Suppressor macrophage treated with lipopolysaccharide for 4 hours (primary cell): ENCODE data around the gene MZT2B.
"Not testable (repeated sequence)": the region's sequence is repeated elsewhere in the genome, so short reads cannot be mapped to it uniquely, and the experiment has no call there.

Source experiments
- DNase-seq: peaks from one replicate; pipeline ENCODE4 v3.0.0-alpha.2; 2020

The MZT2B gene

GRCh38 chr2:130180404-130181324 lies 1.4 kb upstream of the MZT2B start:
- DNase-seq = not testable (repeated sequence)

- peak; percentile 98 for DNase-seq
These were observed 660 bp upstream of the MZT2B start, which contains the start of gene SMPD4 for GRCh38 chr2:130181325-130181879. TSS of gene SMPD4 (minus strand) at chr2:130181602. CDS start at chr2:130176592, 5,010 bp downstream.

GRCh38 chr2:130182826-130183511 lies 907 bp downstream of the MZT2B start:
- not testable (repeated sequence) for DNase-seq

- DNase-seq = no peak
These were observed 1.7 kb downstream of the MZT2B start for GRCh38 chr2:130183512-130184373.

- no peak for DNase-seq
These were observed 3.4 kb downstream of the MZT2B start for GRCh38 chr2:130185436-130185835.

GRCh38 chr2:130185896-130186295 lies 3.8 kb downstream of the MZT2B start:
- DNase-seq = no peak

GRCh38 chr2:130186391-130186790 lies 4.3 kb downstream of the MZT2B start:
- no peak for DNase-seq

GRCh38 chr2:130187268-130187667 lies 5.2 kb downstream of the MZT2B start:
- DNase-seq = no peak

GRCh38 chr2:130187859-130188792 lies 6.1 kb downstream of the MZT2B start:
- not testable (repeated sequence) for DNase-seq

- not testable (repeated sequence) for DNase-seq
These were observed 6.9 kb downstream of the MZT2B start for GRCh38 chr2:130188958-130189357.

- DNase-seq = no peak
These were observed 8.2 kb downstream of the MZT2B start for GRCh38 chr2:130190237-130190636.

GRCh38 chr2:130191319-130191718 lies 9.3 kb downstream of the MZT2B start:
- DNase-seq = not testable (repeated sequence)

GRCh38 chr2:130192451-130192850 lies 10.4 kb downstream of the MZT2B start:
- not testable (repeated sequence) for DNase-seq

GRCh38 chr2:130193824-130194223 lies 11.8 kb downstream of the MZT2B start:
- not testable (repeated sequence) for DNase-seq

GRCh38 chr2:130195089-130195635 lies 13.1 kb downstream of the MZT2B start:
- DNase-seq = not testable (repeated sequence)

- not testable (repeated sequence) for DNase-seq
These were observed 14.0 kb downstream of the MZT2B start for GRCh38 chr2:130196052-130196451.

GRCh38 chr2:130198343-130198742 lies 16.3 kb downstream of the MZT2B start, which contains the start of gene TUBA3E:
TSS of gene TUBA3E (minus strand) at chr2:130198439. CDS start at chr2:130198360, 79 bp downstream.
- DNase-seq = no peak

- peak; percentile 13 for DNase-seq
These were observed 20.5 kb downstream of the MZT2B start for GRCh38 chr2:130202518-130202917.

- DNase-seq = not testable (repeated sequence)
These were observed 21.1 kb downstream of the MZT2B start for GRCh38 chr2:130203150-130203549.

- DNase-seq = not testable (repeated sequence)
These were observed 25.0 kb downstream of the MZT2B start for GRCh38 chr2:130207051-130207450.

- not testable (repeated sequence) for DNase-seq
These were observed 37.1 kb downstream of the MZT2B start for GRCh38 chr2:130219147-130219546.
